ENCODE measurements around the gene KIAA0232. TPM values are rescaled to one million over a fixed set of nuclear protein-coding genes. Genes with fewer than 3 reads are reported as not detected.

The KIAA0232 gene
- total and polyA plus RNA-seq, 9 of the 15 experiments (the other 6 are each of a cell fraction or from before 2014, with no cell fraction given), result 3.5 to 17.4 (median 13.0) TPM

DNA sequence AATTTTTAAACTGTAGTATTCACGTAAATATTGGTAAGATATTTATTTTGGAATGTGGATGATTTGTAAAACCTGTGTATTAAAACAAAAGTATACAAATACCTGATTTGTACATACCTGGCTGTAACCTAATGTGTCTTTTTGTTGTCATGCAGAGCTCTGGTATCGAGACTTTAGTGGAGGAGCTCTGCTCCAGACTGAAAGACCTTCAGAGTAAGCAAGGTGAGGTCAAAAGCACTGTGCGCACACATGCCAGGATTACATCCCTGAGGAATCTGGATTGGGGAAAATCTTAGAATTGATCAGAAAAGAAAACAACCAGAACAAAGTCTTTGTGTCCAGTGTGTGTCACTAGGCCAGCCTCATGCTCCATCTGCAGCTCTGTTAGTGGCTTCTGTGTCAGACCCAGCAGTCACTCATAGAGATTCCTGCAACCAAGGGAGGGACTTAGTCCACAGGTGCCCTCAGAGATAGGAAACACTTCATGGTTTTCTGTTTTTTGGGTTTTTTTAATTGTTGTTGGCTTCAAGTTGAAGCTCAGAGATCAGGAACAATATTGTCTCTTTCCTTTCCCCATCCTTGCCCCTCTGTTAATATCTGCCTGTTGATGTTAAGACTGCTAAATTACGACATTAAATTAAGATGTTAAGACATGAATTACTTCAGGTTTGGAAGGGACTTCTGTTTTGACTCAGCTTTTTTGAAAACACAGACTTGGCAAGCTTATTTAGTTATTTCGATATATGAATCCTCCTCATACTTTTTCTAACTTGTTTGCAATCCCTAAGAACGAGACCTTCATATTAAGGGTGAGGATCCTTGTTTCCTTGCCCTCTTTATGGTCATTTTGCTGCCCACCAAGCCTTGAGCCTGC, 74.7 kb downstream of the KIAA0232 start:
- Histone ChIP-seq H3K79me2 (ENCODE audit: control insufficient read depth, insufficient read depth, low read length) (peaks cover 38% of the 10 kb centered on the region), H3K9me3 (replicated peaks; ENCODE audit: control insufficient read depth, insufficient read depth, low read depth, low read length) (no peaks in the 10 kb centered on the region), H3K9me1 (ENCODE audit: control insufficient read depth, insufficient read depth, low read length) (no peaks in the 10 kb centered on the region), H3K36me3 (ENCODE audit: control insufficient read depth, insufficient read depth, low read length) (peaks cover 64% of the 10 kb centered on the region), H4K20me1 (replicated peaks; ENCODE audit: control insufficient read depth, insufficient read depth, low read length) (0 out of 2 replicates have a peak, but pooled peaks cover 6% of the 10 kb centered on the region), H2AFZ (ENCODE audit: low read depth, low read length) (no peak overlapping the region), H3K4me1 (replicated peaks in 1 of 2; ENCODE audit: control insufficient read depth in 2 of 2, insufficient read depth in 2 of 2, low read length in 2 of 2) (peaks cover 0 to 13% of the 10 kb centered on the region in 2 experiments; a peak in 3 of 5 replicates), H3K27me3 (ENCODE audit: control insufficient read depth in 2 of 2, insufficient read depth in 2 of 2, low read length in 2 of 2) (no peaks in the 10 kb centered on the region; a peak in 1 of 5 replicates), H3K4me2 (ENCODE audit: insufficient read depth, low read length) (no peak overlapping the region), H3K4me3 (no peak overlapping the region), H3K9ac (ENCODE audit: insufficient read depth in 1 of 2, low read depth in 2 of 2, low read length in 2 of 2) (no peak overlapping the region), H3K27ac (ENCODE audit: extremely low read depth, low read depth, low read length) (no peak overlapping the region)
- ATAC-seq (peak; percentile 48; the same call in 2 of the 3 replicates), FAIRE-seq (no peak), DNase-seq (ENCODE audit: extremely low read depth in 1 of 4, low spot score in 3 of 4) (peak in 1 of 4 experiments; percentile 24)
- ChIA-PET POLR2A (interaction anchor here (0.6 kb wide), 1 partner anchor 45 kb away, joined by 4 read pairs; no protein-coding TSS in a partner anchor), CTCF (ENCODE audit: low intra/inter-chr PET ratio) (no interaction called here)
- intact Hi-C loops (cut with micrococcal nuclease), result loop anchor here (5.0 kb wide), 1 partner anchor 75 kb away; the partner anchor contains the start of gene KIAA0232
- 94% methylated on average over 6 of the region's 6 CpGs for WGBS (ENCODE audit: insufficient coverage, low coverage, missing lambda C conversion rate)
- TF ChIP-seq, protein P1, sequence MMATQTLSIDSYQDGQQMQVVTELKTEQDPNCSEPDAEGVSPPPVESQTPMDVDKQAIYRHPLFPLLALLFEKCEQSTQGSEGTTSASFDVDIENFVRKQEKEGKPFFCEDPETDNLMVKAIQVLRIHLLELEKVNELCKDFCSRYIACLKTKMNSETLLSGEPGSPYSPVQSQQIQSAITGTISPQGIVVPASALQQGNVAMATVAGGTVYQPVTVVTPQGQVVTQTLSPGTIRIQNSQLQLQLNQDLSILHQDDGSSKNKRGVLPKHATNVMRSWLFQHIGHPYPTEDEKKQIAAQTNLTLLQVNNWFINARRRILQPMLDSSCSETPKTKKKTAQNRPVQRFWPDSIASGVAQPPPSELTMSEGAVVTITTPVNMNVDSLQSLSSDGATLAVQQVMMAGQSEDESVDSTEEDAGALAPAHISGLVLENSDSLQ (IDR thresholded peaks at IDR 0.05), result peak; percentile 49
- TF ChIP-seq, protein P2, sequence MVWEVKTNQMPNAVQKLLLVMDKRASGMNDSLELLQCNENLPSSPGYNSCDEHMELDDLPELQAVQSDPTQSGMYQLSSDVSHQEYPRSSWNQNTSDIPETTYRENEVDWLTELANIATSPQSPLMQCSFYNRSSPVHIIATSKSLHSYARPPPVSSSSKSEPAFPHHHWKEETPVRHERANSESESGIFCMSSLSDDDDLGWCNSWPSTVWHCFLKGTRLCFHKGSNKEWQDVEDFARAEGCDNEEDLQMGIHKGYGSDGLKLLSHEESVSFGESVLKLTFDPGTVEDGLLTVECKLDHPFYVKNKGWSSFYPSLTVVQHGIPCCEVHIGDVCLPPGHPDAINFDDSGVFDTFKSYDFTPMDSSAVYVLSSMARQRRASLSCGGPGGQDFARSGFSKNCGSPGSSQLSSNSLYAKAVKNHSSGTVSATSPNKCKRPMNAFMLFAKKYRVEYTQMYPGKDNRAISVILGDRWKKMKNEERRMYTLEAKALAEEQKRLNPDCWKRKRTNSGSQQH (CRISPR knock-in tag; IDR thresholded peaks at IDR 0.05), result no peak
- no TSS peak for BruUV-seq (replicated peaks)
- in situ Hi-C loops (cut with MboI), result no loop called here

Measured in K562 (cell line).